Thyroid gland (tissue), 4 donors: ENCODE results near the gene ASPSCR1.

Source experiments
- CTCF ChIP-seq, 6 experiments: fragments of 200-600 bp in 3 of 6; fragments of 450-650 bp in 3 of 6; sonication (generic) in 3 of 6; IDR thresholded peaks; one replicate each; pipeline ENCODE4 v1.5.1; 2016 to 2019; ENCODE audit warnings: antibody characterized with exemption in 6 of 6, mild to moderate bottlenecking in 2 of 6, inconsistent platforms in 1 of 6, moderate library complexity in 1 of 6
- POLR2A ChIP-seq, 2 donors: fragments of 450-650 bp; IDR thresholded peaks; one replicate each; pipeline ENCODE4 v1.6.1; 2017; ENCODE audit warnings: antibody characterized with exemption in 2 of 2, mild to moderate bottlenecking in 2 of 2, moderate library complexity in 1 of 2

- no peak for TF ChIP-seq CTCF (IDR thresholded peaks at IDR 0.05)
- TF ChIP-seq POLR2A (IDR thresholded peaks at IDR 0.05): no peak
These were observed 47.0 kb upstream of the ASPSCR1 start for GRCh38 chr17:81930142-81931125.
